ENCODE data around the gene ATP2C2.

Gene ATP2C2

GRCh38 chr16:84411768-84412167, 43.4 kb downstream of the ATP2C2 start:
- ChIA-PET POLR2A (no interaction called here), CTCF (no interaction called here)
- no peak for TF ChIP-seq ELF4 (IDR thresholded peaks at IDR 0.05)
- TF ChIP-seq L3MBTL2 (conservative IDR thresholded peaks at IDR 0.05): no peak
- TF ChIP-seq NFRKB (IDR thresholded peaks at IDR 0.05): no peak
- TF ChIP-seq ARNT (IDR thresholded peaks at IDR 0.05): no peak
- no peak for TF ChIP-seq CTBP1 (IDR thresholded peaks at IDR 0.05; ENCODE audit: borderline replicate concordance)
- TF ChIP-seq SUZ12 (IDR thresholded peaks at IDR 0.05): no peak
- DNase-seq (ENCODE audit: extremely low spot score): no peak

- ChIA-PET POLR2A (no interaction called here), CTCF (no interaction called here)
- no peak for DNase-seq (ENCODE audit: extremely low spot score)
- no peak for TF ChIP-seq FOXK2 (IDR thresholded peaks at IDR 0.05)
- no peak for TF ChIP-seq PKNOX1 (IDR thresholded peaks at IDR 0.05)
- no peak for TF ChIP-seq ZNF384 (IDR thresholded peaks at IDR 0.05)
- no peak for TF ChIP-seq NFRKB (IDR thresholded peaks at IDR 0.05)
- no peak for TF ChIP-seq SP1 (IDR thresholded peaks at IDR 0.05)
- TF ChIP-seq HDGF (IDR thresholded peaks at IDR 0.05; ENCODE audit: borderline replicate concordance): no peak
- TF ChIP-seq CTBP1 (IDR thresholded peaks at IDR 0.05; ENCODE audit: borderline replicate concordance): no peak
- no peak for TF ChIP-seq FOXA1 (IDR thresholded peaks at IDR 0.05)
- no peak for TF ChIP-seq ARNT (IDR thresholded peaks at IDR 0.05)
- TF ChIP-seq BHLHE40 (IDR thresholded peaks at IDR 0.05; ENCODE audit: borderline replicate concordance): no peak
- TF ChIP-seq ELF4 (IDR thresholded peaks at IDR 0.05): no peak
- TF ChIP-seq LEF1 (IDR thresholded peaks at IDR 0.05; ENCODE audit: borderline replicate concordance): no peak
- no peak for TF ChIP-seq TARDBP (IDR thresholded peaks at IDR 0.05)
- TF ChIP-seq FOXM1 (IDR thresholded peaks at IDR 0.05; ENCODE audit: borderline replicate concordance): no peak
These were observed 43.9 kb downstream of the ATP2C2 start for GRCh38 chr16:84412262-84412661.

GRCh38 chr16:84413244-84414004, 45.1 kb downstream of the ATP2C2 start:
- DNase-seq (ENCODE audit: extremely low spot score): no peak
- no peak for TF ChIP-seq SUZ12 (IDR thresholded peaks at IDR 0.05)
- TF ChIP-seq FOXA1 (IDR thresholded peaks at IDR 0.05): no peak
- TF ChIP-seq BHLHE40 (IDR thresholded peaks at IDR 0.05; ENCODE audit: borderline replicate concordance): no peak
- no peak for TF ChIP-seq NFRKB (IDR thresholded peaks at IDR 0.05)
- no peak for TF ChIP-seq SP1 (IDR thresholded peaks at IDR 0.05)
- no peak for TF ChIP-seq LEF1 (IDR thresholded peaks at IDR 0.05; ENCODE audit: borderline replicate concordance)
- no peak for TF ChIP-seq L3MBTL2 (conservative IDR thresholded peaks at IDR 0.05)
- TF ChIP-seq FOXM1 (IDR thresholded peaks at IDR 0.05; ENCODE audit: borderline replicate concordance): no peak
- TF ChIP-seq CTBP1 (IDR thresholded peaks at IDR 0.05; ENCODE audit: borderline replicate concordance): no peak
- no peak for TF ChIP-seq ELF4 (IDR thresholded peaks at IDR 0.05)
- TF ChIP-seq ZNF384 (IDR thresholded peaks at IDR 0.05): no peak
- TF ChIP-seq ARNT (IDR thresholded peaks at IDR 0.05): no peak
- no peak for TF ChIP-seq PKNOX1 (IDR thresholded peaks at IDR 0.05)
- TF ChIP-seq FOXK2 (IDR thresholded peaks at IDR 0.05): no peak
- no peak for TF ChIP-seq HDGF (IDR thresholded peaks at IDR 0.05; ENCODE audit: borderline replicate concordance)
- TF ChIP-seq TARDBP (IDR thresholded peaks at IDR 0.05): no peak
- ChIA-PET POLR2A (no interaction called here), CTCF (no interaction called here)

- POLR2A ChIA-PET: no interaction called here
- CTCF ChIA-PET: no interaction called here
- no peak for DNase-seq (ENCODE audit: extremely low spot score)
- TF ChIP-seq HDGF (IDR thresholded peaks at IDR 0.05; ENCODE audit: borderline replicate concordance): no peak
- no peak for TF ChIP-seq FOXK2 (IDR thresholded peaks at IDR 0.05)
- no peak for TF ChIP-seq TARDBP (IDR thresholded peaks at IDR 0.05)
- TF ChIP-seq ZNF384 (IDR thresholded peaks at IDR 0.05): no peak
- no peak for TF ChIP-seq SP1 (IDR thresholded peaks at IDR 0.05)
- no peak for TF ChIP-seq SUZ12 (IDR thresholded peaks at IDR 0.05)
- TF ChIP-seq FOXA1 (IDR thresholded peaks at IDR 0.05): no peak
- no peak for TF ChIP-seq NFRKB (IDR thresholded peaks at IDR 0.05)
- TF ChIP-seq FOXM1 (IDR thresholded peaks at IDR 0.05; ENCODE audit: borderline replicate concordance): no peak
- no peak for TF ChIP-seq BHLHE40 (IDR thresholded peaks at IDR 0.05; ENCODE audit: borderline replicate concordance)
- TF ChIP-seq CTBP1 (IDR thresholded peaks at IDR 0.05; ENCODE audit: borderline replicate concordance): no peak
- TF ChIP-seq L3MBTL2 (conservative IDR thresholded peaks at IDR 0.05): no peak
- no peak for TF ChIP-seq ARNT (IDR thresholded peaks at IDR 0.05)
- TF ChIP-seq LEF1 (IDR thresholded peaks at IDR 0.05; ENCODE audit: borderline replicate concordance): no peak
- TF ChIP-seq PKNOX1 (IDR thresholded peaks at IDR 0.05): no peak
- TF ChIP-seq ELF4 (IDR thresholded peaks at IDR 0.05): no peak
These were observed 46.5 kb downstream of the ATP2C2 start for GRCh38 chr16:84414789-84415326.

- ChIA-PET POLR2A (no interaction called here), CTCF (no interaction called here)
- no peak for TF ChIP-seq FOXM1 (IDR thresholded peaks at IDR 0.05; ENCODE audit: borderline replicate concordance)
- no peak for TF ChIP-seq ZNF384 (IDR thresholded peaks at IDR 0.05)
- TF ChIP-seq NFRKB (IDR thresholded peaks at IDR 0.05): no peak
- no peak for TF ChIP-seq FOXK2 (IDR thresholded peaks at IDR 0.05)
- TF ChIP-seq SP1 (IDR thresholded peaks at IDR 0.05): no peak
- no peak for TF ChIP-seq L3MBTL2 (conservative IDR thresholded peaks at IDR 0.05)
- DNase-seq (ENCODE audit: extremely low spot score): no peak
These were observed 48.3 kb downstream of the ATP2C2 start for GRCh38 chr16:84416407-84417321.
